Ramos (cell line): ENCODE results near the gene TMC8.
"Not testable (repeated sequence)": the region's sequence is repeated elsewhere in the genome, so short reads cannot be mapped to it uniquely, and the experiment has no call there.

Experiments used
- in situ Hi-C: fragments of 300-500 bp; cut with MboI; formaldehyde crosslinking; loops from one replicate; pipeline ENCODE4 v1.14.3; 2022; ENCODE audit warnings: low sequenced_read_pairs; ENCODE audit not compliant: unreplicated experiment

The TMC8 gene

DNA sequence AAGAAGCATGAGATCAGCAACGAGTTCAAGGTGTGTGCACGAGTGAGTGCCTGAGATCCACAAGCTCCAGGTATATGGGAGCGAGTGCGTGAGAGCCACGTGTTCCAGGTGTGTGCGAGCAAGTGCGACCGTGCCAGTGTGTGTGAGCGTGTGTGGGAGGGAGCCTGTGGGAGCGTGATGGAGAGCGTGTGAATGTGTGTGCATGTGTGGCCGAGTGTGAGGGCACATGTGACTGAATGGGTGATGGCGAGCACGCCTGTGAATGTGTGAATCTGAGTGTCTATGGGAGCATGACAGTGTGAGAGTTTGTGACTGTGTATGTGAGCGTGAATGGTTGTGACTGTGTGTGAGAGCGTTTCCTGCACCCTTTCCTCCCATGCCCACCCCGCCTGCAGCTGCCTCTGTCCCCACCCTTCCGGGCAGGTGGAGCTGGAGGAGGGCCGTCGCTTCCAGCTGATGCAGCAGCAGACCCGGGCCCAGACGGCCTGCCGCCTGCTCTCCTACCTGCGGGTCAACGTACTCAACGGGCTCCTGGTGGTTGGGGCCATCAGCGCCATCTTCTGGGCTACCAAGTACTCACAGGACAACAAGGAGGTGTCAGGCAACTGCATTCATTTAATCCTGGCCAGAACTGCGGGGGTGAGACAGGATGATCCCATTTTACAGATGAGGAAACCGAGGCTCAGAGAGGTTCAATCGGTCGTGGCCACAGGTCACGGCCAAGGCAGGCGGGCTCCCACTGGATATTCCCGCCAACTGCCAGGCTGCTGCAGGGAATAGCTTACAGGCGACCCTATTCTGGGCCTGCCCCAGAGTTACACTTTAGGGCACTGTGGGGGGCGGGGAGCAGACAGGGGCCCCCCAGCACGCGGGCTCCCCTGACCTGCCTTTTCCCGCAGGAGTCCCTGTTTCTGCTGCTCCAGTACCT is 3.7 kb downstream of the TMC8 start:
- in situ Hi-C loops, result no loop called here

DNA sequence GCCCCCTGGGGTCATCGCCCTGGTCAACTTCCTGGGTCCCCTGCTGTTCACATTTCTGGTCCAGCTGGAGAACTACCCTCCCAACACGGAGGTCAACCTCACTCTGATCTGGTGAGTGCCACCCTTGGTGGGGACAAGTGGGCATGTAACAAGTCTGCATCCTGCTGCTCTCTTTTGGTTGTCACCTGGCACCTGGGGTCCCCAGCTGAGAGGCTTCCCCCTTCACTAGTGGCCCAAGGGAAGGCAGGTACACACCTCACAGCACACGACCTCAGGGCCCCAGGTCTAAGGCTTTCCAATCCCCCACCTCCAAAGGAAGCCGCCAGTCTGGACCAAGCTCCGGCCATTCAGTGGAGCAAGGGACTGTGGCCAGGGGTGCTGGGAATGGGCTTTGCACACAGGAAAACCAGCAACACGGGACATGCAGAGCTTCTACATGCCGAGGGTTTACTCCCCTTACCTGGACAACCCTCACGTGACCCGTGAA is 4.4 kb downstream of the TMC8 start:
- in situ Hi-C loops, result no loop called here

DNA sequence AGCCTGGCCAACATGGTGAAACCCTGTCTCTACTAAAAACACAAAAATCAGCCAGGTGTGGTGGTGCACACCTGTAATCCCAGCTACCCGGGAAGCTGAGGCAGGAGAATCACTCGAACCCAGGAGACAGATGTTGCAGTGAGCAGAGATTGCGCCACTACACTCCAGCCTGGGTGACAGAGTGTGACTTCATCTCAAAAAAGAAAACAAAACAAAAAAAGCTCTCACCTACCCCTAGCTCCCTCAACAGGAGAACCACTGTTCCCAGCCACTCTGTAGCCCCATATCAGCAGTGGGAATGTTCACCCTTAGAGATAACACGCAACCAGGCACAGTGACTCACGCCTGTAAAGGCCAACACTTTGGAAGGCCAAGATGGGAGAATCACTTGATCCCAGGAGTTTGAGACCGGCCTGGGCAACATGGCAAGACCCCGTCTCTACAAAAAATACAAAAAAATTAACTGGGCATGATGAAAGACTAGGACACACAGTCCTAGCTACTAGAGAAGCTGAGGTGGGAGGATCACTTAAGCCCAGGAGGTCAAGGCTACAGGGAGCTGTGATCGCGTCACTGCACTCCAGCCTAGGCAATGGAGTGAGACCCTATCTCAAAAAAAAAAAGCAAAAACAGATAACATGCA is 5.4 kb downstream of the TMC8 start:
- in situ Hi-C loops, result no loop called here

DNA sequence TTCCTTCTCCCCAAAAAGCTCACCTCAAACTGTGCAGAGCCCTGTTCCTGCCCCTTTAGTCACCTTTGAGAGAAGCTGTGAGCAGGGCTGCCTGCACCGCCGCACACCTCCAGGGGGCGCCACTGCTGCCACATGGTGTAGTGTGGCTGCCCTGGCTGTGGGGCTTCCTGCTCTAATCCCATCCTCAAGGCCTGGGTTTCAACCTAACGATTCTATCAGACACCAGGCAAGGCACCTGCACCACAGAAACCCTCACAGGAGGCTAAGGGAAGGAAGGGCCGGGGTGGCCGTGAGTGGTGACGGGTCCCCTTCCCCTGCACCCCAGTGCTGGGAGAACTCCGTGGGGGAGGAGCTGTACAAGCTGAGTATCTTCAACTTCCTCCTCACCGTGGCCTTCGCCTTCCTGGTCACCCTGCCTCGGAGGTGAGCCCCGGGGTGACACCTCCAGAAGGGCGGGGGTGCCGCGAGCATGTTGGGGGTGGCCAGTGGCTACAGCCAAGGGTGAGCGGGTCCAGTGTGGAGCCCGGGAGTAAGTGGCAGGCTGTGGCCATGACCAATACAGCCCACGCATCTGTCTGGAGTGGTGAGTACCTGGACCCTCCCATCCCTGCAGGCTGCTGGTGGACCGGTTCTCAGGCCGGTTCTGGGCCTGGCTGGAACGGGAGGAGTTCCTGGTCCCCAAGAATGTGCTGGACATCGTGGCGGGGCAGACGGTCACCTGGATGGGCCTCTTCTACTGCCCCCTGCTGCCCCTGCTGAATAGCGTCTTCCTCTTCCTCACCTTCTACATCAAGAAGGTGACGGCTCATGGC is 7.0 kb downstream of the TMC8 start:
- in situ Hi-C loops, result no loop called here

DNA sequence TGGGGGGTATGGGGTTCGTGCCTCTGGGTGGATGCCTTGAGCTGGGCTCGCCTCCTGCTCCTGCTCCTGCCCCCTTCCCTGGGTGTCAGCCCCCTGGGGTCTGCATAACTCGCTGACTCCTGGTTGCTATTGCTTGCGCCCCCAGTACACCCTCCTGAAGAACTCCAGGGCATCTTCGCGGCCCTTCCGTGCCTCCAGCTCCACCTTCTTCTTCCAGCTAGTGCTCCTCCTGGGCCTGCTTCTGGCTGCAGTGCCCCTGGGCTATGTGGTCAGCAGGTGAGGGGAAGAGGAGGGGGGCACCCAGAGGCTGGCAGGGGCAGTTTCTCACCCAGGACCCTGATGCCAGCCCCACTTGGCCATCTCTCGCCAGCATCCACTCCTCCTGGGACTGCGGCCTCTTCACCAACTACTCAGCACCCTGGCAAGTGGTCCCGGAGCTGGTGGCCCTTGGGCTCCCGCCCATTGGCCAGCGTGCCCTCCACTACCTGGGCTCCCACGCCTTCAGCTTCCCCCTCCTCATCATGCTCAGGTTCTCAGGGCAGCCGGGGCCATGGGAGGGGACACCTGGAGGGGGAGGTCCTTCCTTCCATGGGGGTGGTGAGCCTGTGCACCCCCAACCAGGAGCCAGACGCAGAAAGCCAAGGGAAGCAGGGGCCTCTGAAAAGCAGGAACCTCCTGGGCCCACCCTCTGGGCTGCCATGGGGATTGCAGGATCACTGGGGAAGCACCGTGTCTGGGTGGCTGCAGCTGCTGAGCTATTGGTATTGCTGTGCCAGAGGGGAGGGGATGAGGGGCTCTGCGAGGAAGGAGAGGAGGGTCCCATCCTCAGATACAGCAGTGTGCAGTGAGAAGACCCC is 7.9 kb downstream of the TMC8 start:
- in situ Hi-C loops, result no loop called here

DNA sequence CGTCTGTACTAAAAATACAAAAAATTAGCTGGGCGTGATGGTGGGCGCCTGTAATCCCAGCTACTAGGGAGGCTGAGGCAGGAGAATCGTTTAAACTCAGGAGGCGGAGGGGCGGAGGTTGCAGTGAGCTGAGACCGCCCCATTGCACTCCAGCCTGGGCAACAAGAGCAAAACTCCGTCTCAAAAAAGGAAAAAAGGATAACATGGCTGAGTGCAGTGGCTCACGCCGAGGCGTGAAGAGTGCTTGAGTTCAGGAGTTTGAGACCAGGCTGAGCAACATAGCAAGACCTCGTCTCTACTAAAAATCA is 9.2 kb downstream of the TMC8 start:
- in situ Hi-C loops, result not testable (repeated sequence)

DNA sequence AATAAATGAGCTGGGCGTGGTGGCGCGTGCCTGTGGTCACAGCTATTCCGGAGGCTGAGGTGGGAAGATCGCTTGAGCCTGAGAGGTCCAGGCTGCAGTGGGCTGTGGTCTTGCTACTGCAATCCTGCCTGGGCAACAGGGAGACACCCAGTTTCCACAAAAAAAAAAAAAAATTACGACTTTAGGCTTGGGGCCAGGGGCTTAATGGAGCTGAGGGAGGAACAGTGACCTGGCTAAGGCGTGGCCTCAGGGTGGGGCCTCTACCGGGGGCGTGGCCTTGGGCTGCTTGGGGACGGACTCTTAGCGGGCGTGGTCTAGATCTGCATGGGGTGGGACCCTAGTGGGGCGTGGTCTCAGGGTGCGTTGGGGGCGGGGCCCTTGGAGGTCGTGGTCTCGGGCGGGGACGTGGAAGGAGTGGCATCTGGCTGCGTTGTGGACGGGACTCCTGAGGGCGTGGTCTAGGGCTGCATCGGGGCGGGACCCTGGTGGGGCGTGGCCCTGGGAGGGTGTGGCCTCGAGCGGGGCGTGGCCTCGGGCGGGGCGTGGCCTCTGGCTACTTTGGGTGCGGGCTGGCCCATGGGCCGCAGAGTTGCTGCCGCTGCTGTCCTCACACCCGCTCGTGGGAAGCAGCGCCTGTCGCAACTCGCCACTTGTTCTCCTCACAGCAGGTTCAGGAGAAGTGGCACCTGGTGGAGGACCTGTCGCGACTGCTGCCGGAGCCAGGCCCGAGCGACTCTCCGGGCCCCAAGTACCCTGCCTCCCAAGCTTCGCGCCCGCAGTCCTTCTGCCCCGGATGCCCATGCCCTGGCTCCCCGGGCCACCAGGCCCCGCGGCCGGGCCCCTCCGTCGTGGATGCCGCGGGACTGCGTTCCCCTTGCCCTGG is 9.8 kb downstream of the TMC8 start:
- in situ Hi-C loops, result no loop called here

DNA sequence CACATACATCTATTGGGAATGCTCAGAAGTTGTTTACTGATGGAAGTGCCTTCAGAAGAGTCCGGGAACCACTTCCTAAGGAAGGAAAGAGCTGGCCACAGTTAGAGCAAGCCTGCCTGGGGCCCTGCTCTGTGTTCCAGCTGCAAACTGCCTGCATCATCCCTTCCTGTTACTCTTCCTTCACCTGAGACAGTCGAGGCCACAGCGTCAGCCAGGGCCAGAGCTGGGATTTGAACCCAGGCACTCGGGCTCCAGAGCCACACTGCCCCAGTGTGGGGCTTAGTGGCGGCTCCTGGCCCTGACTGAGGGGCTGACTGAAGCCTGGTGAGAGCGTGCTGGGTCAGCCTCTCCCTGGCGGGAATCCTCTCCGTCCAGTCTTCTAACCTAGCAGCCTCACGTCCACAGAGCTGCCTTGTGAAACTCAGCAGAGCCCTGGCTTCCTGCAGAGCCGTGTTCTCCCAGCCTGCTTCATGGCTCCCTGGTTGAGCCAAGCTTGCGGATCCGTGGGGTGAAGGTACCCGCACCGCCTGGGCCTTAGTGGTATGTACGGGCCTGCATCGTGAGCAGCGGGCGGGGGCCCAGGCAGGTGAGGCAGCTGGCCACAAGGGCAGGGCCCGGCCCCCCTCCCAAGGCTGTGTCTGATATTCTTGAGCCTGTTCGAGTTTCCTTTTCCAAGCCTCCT is 11.0 kb downstream of the TMC8 start:
- in situ Hi-C loops, result no loop called here

DNA sequence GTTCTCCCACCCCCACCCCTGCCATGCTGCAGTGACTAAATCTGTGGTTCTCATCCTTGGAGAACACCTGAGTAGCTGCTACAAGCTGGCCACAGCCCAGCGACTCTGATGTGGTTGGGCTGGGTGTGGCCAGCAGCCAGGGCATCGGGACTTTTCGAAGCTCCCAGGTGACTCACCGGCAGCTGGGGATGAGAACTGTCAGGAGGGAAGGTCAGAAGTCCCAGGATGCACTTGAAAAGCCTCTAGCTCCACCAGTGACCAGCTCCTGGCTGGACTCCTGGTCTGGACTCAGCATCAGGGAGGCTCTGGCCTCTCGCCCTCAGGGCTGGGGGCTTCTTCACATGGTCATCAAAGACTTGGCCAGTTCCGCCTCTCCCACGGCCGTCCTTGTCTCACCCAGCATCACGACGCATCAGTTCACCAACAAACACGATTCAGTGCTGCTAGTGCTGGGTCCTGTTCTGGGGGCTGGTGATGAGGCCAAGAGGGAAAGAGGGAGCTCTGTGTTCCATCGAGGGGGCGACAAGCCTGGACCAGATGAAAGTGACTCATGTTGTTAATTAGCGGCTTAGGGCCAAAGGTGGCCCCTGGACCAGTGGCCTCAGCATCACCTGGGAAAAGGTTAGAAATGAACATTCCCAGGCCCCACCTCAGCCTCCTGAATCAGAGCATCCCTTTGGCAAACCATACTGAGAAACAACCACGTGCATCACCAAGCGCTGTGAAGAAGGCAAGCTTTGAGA is 11.7 kb downstream of the TMC8 start:
- in situ Hi-C loops, result no loop called here

DNA sequence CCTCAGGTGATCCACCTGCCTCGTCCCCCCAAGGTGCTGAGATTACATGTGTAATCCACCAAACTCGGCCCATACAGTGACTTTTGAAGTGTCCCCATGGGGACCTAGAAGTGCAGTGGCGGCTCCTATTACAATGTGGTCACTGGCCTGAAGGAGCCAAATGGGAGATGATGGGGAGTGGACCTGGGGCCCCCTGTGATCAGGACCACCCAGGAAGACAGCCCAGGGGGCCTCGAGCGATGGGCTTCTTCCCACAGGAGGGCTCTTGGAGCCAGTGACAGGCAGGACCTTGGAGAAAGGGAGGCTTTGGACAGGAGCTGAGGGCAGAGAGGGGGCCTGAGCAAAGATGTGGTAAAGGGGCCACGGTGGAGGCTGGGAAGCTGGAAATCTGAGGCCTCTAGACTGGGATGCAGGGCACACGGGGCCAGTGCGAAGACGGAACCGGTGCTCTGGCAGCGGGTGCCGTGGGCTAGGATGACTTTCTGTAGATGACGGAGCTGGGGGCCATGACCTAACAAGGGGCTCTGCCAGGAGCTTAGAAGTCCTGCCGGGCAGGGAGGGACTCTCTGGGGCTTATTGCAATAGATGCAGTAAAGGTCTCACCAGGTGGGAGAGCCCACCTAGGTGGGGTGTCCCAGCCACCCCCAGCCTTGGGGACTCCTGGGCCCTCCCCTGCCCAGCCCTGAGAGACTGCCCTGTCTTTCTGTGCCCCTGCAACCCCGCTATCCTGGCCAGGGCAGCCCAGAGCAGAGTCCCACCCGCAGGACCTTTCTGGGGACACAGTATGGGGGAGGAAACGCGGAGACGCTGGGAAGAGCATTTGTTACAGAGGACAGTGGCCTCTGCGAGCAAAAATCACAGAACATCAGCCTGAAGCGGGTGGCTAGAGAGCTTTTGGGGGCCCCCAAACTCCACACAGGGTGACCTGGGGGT is 12.9 kb downstream of the TMC8 start:
- in situ Hi-C loops, result no loop called here

DNA sequence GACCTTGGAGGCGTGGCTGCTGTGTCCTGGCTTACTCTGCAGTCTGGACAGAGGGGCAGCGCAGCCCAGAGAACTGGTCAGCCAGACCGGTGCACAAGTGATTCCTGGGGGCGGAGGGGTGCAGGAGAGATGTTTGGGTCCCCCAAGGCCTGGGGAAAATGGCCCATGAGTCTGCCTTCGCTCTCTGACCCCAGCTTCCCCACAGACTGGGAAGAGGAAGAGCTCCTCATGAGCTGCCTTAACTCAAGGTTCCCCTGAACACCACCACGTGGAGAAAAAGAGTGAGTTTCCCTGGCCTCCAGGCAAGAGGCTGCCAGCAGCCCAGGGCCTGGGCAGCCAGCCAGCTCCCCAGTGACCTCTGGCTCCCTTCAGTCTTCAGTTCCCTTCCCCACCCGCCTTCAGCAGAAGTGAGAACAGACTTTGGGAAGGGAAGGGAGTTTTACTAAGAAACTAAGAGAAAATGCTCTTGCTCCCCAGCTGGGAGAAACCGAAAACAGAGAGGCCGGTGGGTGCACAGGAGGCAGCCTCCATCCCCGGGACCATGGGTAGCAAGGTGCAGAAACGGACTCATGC is 13.7 kb downstream of the TMC8 start:
- in situ Hi-C loops, result no loop called here

DNA sequence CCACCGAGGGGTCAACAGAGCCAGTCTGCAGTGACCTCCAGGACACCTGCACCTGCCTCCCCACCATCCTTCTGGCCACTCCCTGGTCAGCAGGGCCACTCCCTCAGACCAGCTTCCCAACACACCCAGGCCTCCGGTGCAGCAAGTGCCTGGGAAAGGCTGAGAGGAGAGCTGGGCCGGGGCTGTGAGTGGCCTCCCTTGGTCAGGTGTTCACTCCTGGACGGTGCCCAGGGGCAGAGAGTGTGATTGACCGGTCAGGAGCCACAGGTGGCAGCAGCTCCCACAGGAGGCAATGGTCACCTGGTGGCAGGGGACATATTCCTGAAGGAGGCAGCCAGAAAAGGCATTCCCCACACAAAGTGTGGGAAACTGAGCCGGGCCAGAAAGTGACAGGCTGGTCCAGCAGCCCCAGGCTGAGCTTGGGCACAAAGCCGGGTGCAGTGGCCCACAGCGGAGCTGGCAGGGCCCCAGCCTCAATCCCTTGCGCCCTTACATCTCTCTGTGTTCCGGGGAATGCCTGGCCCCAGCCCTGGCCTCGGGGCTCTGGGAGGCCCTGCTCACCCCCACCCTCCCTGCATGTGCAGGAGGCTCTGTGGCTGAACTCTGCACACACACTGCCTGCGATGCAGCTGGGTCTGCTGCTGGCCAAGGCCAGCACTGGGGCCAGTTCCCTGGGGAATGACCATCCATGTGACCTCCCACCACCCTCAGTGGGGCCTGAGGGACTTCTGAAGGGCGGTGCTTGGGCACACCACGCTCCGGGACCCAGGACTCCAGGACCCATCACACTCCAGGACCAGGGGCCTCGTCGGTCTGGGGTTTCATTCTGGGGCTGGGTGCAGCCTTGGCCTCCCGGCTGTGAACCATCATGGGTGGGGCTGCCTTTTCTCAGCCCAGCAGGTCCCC is 14.4 kb downstream of the TMC8 start:
- in situ Hi-C loops, result no loop called here

DNA sequence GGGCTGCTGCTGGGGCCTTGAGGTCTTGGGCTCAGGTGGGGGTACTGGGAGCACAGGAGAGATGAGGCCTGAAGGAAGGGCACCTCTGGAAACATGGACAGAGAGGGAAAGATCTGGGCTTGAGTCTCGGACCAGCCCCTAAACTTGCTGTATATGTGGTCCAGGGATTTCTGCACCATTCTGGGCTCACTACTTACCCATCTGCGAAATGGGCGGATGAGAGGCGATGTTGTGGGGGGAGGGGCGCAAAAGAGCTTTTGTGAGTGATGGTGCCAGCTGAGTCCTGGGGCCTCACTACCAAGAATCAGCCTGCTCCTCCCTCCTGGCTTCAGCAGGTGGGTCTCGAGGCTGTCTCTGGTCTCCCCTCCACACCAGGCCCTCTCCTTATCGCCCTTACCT is 15.9 kb downstream of the TMC8 start:
- in situ Hi-C loops, result no loop called here

DNA sequence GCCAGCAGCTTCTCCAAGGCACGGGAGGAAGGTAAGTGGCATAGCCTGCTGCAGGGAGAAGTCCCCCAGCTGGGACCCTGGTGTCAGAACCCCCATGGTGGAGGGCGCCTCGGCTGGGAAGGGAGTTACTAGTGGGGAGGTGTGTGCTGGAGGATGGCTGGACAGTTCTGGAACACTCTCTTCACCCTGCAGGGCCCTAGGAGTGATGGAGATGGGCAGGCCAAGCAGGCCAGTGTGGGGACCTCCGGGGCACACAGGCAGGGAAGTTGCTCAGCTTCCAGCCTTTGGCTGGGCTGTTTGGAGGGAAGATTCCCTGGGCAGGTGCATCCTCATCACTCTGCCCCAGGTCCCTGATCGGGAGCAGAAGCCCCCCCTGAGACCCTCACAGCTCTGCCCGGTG is 16.3 kb downstream of the TMC8 start:
- in situ Hi-C loops, result no loop called here

DNA sequence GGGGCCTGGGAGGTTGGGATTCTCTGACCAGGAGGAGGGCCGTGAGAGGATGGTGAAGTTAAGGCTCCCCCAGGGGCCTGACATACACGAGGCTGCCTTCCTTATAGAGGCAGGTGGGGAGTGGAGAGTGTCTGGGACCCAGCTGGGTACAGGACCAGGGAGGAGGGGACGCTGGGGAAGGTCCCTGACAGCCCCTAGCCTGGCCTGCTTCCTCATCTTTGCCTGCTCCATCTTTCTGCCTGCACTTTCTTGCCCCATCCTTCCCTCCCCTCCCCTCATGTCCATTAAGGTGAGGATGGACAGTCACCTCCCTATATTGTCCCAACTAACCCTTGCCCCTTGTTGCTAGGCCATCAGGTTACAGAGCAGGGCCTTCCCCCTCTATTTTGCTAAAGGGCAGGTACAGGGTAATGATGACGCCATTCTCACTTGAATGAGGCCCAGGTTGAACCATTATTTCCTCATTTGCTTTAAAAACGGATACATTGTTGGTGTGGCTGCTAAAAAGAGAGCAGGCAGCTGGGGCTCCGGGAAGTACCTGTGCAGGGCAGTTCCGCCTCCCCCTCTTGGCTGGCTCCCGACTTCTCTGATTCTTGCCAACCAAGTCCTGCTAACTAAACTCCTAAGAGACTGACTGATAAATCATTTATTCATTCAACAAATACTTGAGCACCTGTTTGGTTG is 16.9 kb downstream of the TMC8 start:
- in situ Hi-C loops, result no loop called here
